ENCODE results near the gene CCNI2. TPM values are rescaled to one million over a fixed set of nuclear protein-coding genes. Genes with fewer than 3 reads are reported as not detected.

The CCNI2 gene
- total and polyA plus RNA-seq, 12 donors, result 0.01 to 0.75 (median 0.09) TPM; not detected in 7

- DNase-seq, result no peak
- no peak overlapping the region for H3K27ac ChIP-seq
- TF ChIP-seq, protein P1, sequence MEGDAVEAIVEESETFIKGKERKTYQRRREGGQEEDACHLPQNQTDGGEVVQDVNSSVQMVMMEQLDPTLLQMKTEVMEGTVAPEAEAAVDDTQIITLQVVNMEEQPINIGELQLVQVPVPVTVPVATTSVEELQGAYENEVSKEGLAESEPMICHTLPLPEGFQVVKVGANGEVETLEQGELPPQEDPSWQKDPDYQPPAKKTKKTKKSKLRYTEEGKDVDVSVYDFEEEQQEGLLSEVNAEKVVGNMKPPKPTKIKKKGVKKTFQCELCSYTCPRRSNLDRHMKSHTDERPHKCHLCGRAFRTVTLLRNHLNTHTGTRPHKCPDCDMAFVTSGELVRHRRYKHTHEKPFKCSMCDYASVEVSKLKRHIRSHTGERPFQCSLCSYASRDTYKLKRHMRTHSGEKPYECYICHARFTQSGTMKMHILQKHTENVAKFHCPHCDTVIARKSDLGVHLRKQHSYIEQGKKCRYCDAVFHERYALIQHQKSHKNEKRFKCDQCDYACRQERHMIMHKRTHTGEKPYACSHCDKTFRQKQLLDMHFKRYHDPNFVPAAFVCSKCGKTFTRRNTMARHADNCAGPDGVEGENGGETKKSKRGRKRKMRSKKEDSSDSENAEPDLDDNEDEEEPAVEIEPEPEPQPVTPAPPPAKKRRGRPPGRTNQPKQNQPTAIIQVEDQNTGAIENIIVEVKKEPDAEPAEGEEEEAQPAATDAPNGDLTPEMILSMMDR (IDR thresholded peaks at IDR 0.05), result no peak
- no peak for ATAC-seq
- H3K4me3 ChIP-seq, result no peak overlapping the region
- WGBS, 2 donors, result 90 to 91% methylated on average over 5 of the region's 5 CpGs
- no peaks in the 10 kb centered on the region for H3K4me1 ChIP-seq
- no peaks in the 10 kb centered on the region for H3K9me3 ChIP-seq
- H3K36me3 ChIP-seq, result peaks cover 0 to 87% (median 40%) of the 10 kb centered on the region in 9 donors
- intact Hi-C loops (cut with DNase I), result loop anchor here in 6 of 10 donors (5.0 to 10.0 kb wide), 4 partner anchors 58 to 128 kb away; partner anchors contain the start of gene SOWAHA (in 1 of the 6)
- no peaks in the 10 kb centered on the region for H3K27me3 ChIP-seq
Observed at GRCh38 chr5:132756542-132756941, 9.3 kb downstream of the CCNI2 start.

DNA sequence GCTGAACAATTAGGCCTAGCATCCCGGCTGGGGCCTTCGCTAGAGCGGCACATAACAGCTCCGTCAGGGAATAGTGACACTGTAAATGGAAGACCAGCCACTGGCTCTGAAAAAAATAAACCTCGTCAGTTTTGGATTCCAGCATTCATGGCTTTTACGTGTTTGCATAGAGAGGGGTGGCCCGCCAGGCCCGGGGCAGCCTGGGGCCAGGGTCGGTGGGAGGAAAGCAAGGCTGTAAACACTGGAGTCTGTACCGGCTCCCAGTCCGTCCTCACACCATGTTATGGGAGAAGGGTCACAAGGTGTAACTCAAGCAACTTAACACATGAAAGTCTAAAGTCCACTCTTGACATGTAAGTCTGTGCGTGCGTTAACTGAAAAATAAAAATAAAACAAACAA lies 11.2 kb downstream of the CCNI2 start:
- intact Hi-C loops (cut with DNase I), result loop anchor here in 6 of 10 donors (5.0 to 10.0 kb wide), 4 partner anchors 56 to 126 kb away; partner anchors contain the start of gene SOWAHA (in 1 of the 6)
- 94 to 95% methylated on average over 13 of the region's 13 CpGs for WGBS, 2 donors
- TF ChIP-seq, protein P1 (IDR thresholded peaks at IDR 0.05), result no peak
- H3K27me3 ChIP-seq, result no peaks in the 10 kb centered on the region
- H3K4me1 ChIP-seq, result peaks cover 0 to 1% (median 0%) of the 10 kb centered on the region in 9 donors
- H3K36me3 ChIP-seq, result peaks cover 0 to 93% (median 53%) of the 10 kb centered on the region in 9 donors
- DNase-seq (no peak), ATAC-seq (no peak)
- no peak overlapping the region for H3K27ac ChIP-seq
- no peak overlapping the region for H3K4me3 ChIP-seq
- no peaks in the 10 kb centered on the region for H3K9me3 ChIP-seq

GRCh38 chr5:132759114-132760048 lies 12.2 kb downstream of the CCNI2 start:
- Histone ChIP-seq H3K9me3 (no peaks in the 10 kb centered on the region), H3K27me3 (no peaks in the 10 kb centered on the region), H3K4me3 (no peak overlapping the region), H3K4me1 (peaks cover 0 to 4% (median 0%) of the 10 kb centered on the region in 9 donors), H3K36me3 (peaks cover 0 to 94% (median 62%) of the 10 kb centered on the region in 9 donors), H3K27ac (no peak overlapping the region)
- TF ChIP-seq, protein P1 (IDR thresholded peaks at IDR 0.05), result no peak
- no peak for ATAC-seq
- DNase-seq, result no peak
- 92 to 94% methylated on average over 13 of the region's 13 CpGs for WGBS, 2 donors
- intact Hi-C loops (cut with DNase I), result loop anchor here in 6 of 10 donors (5.0 to 10.0 kb wide), 4 partner anchors 55 to 125 kb away; partner anchors contain the start of gene SOWAHA (in 1 of the 6)

- H3K9me3 ChIP-seq, result no peaks in the 10 kb centered on the region
- H3K27ac ChIP-seq, result no peak overlapping the region
- H3K36me3 ChIP-seq, result peaks cover 0 to 97% (median 68%) of the 10 kb centered on the region in 9 donors
- ATAC-seq (no peak), DNase-seq (no peak)
- no peak overlapping the region for H3K4me3 ChIP-seq
- TF ChIP-seq, protein P1 (IDR thresholded peaks at IDR 0.05), result no peak
- intact Hi-C loops (cut with DNase I), result no loop called here
- H3K4me1 ChIP-seq, result peaks cover 0 to 4% (median 0%) of the 10 kb centered on the region in 9 donors
- WGBS, 2 donors, result 95% methylated on average over 12 of the region's 12 CpGs
- H3K27me3 ChIP-seq, result no peaks in the 10 kb centered on the region
Observed at GRCh38 chr5:132760049-132760420, 12.8 kb downstream of the CCNI2 start.
